ENCODE results near the gene POLRMT. TPM values are rescaled to one million over a fixed set of nuclear protein-coding genes. Genes with fewer than 3 reads are reported as not detected.

POLRMT gene
- total RNA-seq, 1 experiment from 2014 or later = 100 TPM

- ChIA-PET POLR2A (ENCODE audit: low non-redundant PET) (no interaction called here), CTCF (no interaction called here)
- no peak for DNase-seq (ENCODE audit: low spot score)
- no peak overlapping the region for H3K27ac ChIP-seq (ENCODE audit: low read depth, low read length, poor library complexity, severe bottlenecking)
- intact Hi-C loops (cut with micrococcal nuclease; ENCODE audit: unreplicated experiment) = no loop called here
- no peak overlapping the region for H3K4me3 ChIP-seq (ENCODE audit: low read depth, low read length, poor library complexity, severe bottlenecking)
- H3K4me1 ChIP-seq (ENCODE audit: insufficient read depth, low read length, poor library complexity, severe bottlenecking) = no peaks in the 10 kb centered on the region
- TF ChIP-seq EZH2 (IDR thresholded peaks at IDR 0.05; ENCODE audit: borderline replicate concordance, low read depth, low read length, poor library complexity, severe bottlenecking) = no peak
- TF ChIP-seq CTCF (conservative IDR thresholded peaks at IDR 0.05; ENCODE audit: low read depth, low read length) = no peak
- no TSS peak for BruUV-seq (replicated peaks)
- H3K36me3 ChIP-seq (ENCODE audit: insufficient read depth, low read length, poor library complexity, severe bottlenecking) = peaks cover 82% of the 10 kb centered on the region
- H3K27me3 ChIP-seq (replicated peaks; ENCODE audit: insufficient read depth, low read depth, low read length, poor library complexity) = no peaks in the 10 kb centered on the region
- H3K9me3 ChIP-seq (ENCODE audit: low read depth, low read length, poor library complexity, severe bottlenecking) = no peaks in the 10 kb centered on the region
Measured at GRCh38 chr19:650121-650520, 16.8 kb upstream of the POLRMT start.

- Histone ChIP-seq H3K36me3 (ENCODE audit: insufficient read depth, low read length, poor library complexity, severe bottlenecking) (peaks cover 78% of the 10 kb centered on the region), H3K27me3 (replicated peaks; ENCODE audit: insufficient read depth, low read depth, low read length, poor library complexity) (no peaks in the 10 kb centered on the region), H3K9me3 (ENCODE audit: low read depth, low read length, poor library complexity, severe bottlenecking) (no peaks in the 10 kb centered on the region), H3K4me3 (ENCODE audit: low read depth, low read length, poor library complexity, severe bottlenecking) (no peak overlapping the region), H3K27ac (ENCODE audit: low read depth, low read length, poor library complexity, severe bottlenecking) (no peak overlapping the region), H3K4me1 (ENCODE audit: insufficient read depth, low read length, poor library complexity, severe bottlenecking) (no peaks in the 10 kb centered on the region)
- POLR2A ChIA-PET (ENCODE audit: low non-redundant PET) = interaction anchor here (0.5 kb wide), 1 partner anchor 104 kb away, joined by 5 read pairs; no protein-coding TSS in a partner anchor
- no peak for TF ChIP-seq EZH2 (IDR thresholded peaks at IDR 0.05; ENCODE audit: borderline replicate concordance, low read depth, low read length, poor library complexity, severe bottlenecking)
- no peak for TF ChIP-seq CTCF (conservative IDR thresholded peaks at IDR 0.05; ENCODE audit: low read depth, low read length)
- intact Hi-C loops (cut with micrococcal nuclease; ENCODE audit: unreplicated experiment) = no loop called here
- CTCF ChIA-PET = no interaction called here
- BruUV-seq (replicated peaks) = no TSS peak
- no peak for DNase-seq (ENCODE audit: low spot score)
Measured at GRCh38 chr19:648904-649801, 15.8 kb upstream of the POLRMT start.

- DNase-seq (ENCODE audit: low spot score) = no peak
- TF ChIP-seq EZH2 (IDR thresholded peaks at IDR 0.05; ENCODE audit: borderline replicate concordance, low read depth, low read length, poor library complexity, severe bottlenecking) (no peak), CTCF (conservative IDR thresholded peaks at IDR 0.05; ENCODE audit: low read depth, low read length) (no peak)
- no peaks in the 10 kb centered on the region for H3K4me1 ChIP-seq (ENCODE audit: insufficient read depth, low read length, poor library complexity, severe bottlenecking)
- no peaks in the 10 kb centered on the region for H3K9me3 ChIP-seq (ENCODE audit: low read depth, low read length, poor library complexity, severe bottlenecking)
- no peaks in the 10 kb centered on the region for H3K27me3 ChIP-seq (replicated peaks; ENCODE audit: insufficient read depth, low read depth, low read length, poor library complexity)
- ChIA-PET POLR2A (ENCODE audit: low non-redundant PET) (no interaction called here), CTCF (no interaction called here)
- H3K27ac ChIP-seq (ENCODE audit: low read depth, low read length, poor library complexity, severe bottlenecking) = no peak overlapping the region
- no TSS peak for BruUV-seq (replicated peaks)
- intact Hi-C loops (cut with micrococcal nuclease; ENCODE audit: unreplicated experiment) = no loop called here
- peaks cover 71% of the 10 kb centered on the region for H3K36me3 ChIP-seq (ENCODE audit: insufficient read depth, low read length, poor library complexity, severe bottlenecking)
- no peak overlapping the region for H3K4me3 ChIP-seq (ENCODE audit: low read depth, low read length, poor library complexity, severe bottlenecking)
Measured at GRCh38 chr19:648305-648704, 15.0 kb upstream of the POLRMT start.
